OCI-LY1 (cell line): ENCODE data around the gene MAML2.

Experiments
- H2AFZ ChIP-seq: fragments of 200-600 bp; sonication (generic), shearing (Covaris generic); 2 replicates; pipeline ENCODE4 v1.6.0; 2014; ENCODE audit warnings: antibody characterized with exemption, mild to moderate bottlenecking, low read length
- H3F3A ChIP-seq: fragments of 200-600 bp; sonication (generic), shearing (Covaris generic); 2 replicates; pipeline ENCODE4 v1.6.0; 2014; ENCODE audit warnings: mild to moderate bottlenecking, antibody characterized with exemption, low read length, moderate library complexity; ENCODE audit not compliant: insufficient read depth
- H3K27ac ChIP-seq: fragments of 200-600 bp; sonication (generic); 2 replicates; pipeline ENCODE4 v1.5.1; 2014; ENCODE audit warnings: low read length, mixed run types, mild to moderate bottlenecking, low read depth; ENCODE audit not compliant: poor library complexity, severe bottlenecking
- H3K27me3 ChIP-seq: fragments of 200-600 bp; sonication (generic); 2 replicates; pipeline ENCODE4 v1.6.0; 2014; ENCODE audit warnings: antibody characterized with exemption, mild to moderate bottlenecking, low read length, moderate library complexity; ENCODE audit not compliant: insufficient read depth
- H3K36me3 ChIP-seq: fragments of 200-600 bp; sonication (generic); 2 replicates; pipeline ENCODE4 v1.6.1; 2014; ENCODE audit warnings: mild to moderate bottlenecking, antibody characterized with exemption, low read length, moderate library complexity, mixed read lengths; ENCODE audit not compliant: insufficient read depth
- H3K4me1 ChIP-seq: fragments of 200-600 bp; sonication (generic); 2 replicates; pipeline ENCODE4 v1.5.1; 2014; ENCODE audit warnings: mild to moderate bottlenecking, low read length, moderate library complexity; ENCODE audit not compliant: insufficient read depth, severe bottlenecking
- H3K4me2 ChIP-seq: fragments of 200-600 bp; sonication (generic), shearing (Covaris generic); 2 replicates; pipeline ENCODE4 v1.6.1; 2014; ENCODE audit warnings: low read length
- H3K4me3 ChIP-seq: fragments of 200-600 bp; sonication (generic); 2 replicates; pipeline ENCODE4 v1.5.1; 2014; ENCODE audit warnings: low read length, low read depth, mild to moderate bottlenecking, mixed read lengths; ENCODE audit not compliant: poor library complexity, severe bottlenecking
- H3K79me2 ChIP-seq: fragments of 200-600 bp; shearing (Covaris generic); 2 replicates; pipeline ENCODE4 v1.6.1; 2016; ENCODE audit warnings: mixed run types, low read length, mixed read lengths; ENCODE audit not compliant: insufficient read depth
- H3K9ac ChIP-seq: fragments of 200-600 bp; sonication (generic), shearing (Covaris generic); 2 replicates; pipeline ENCODE4 v1.6.1; 2014; ENCODE audit warnings: mild to moderate bottlenecking, low read length, mixed read lengths
- H3K9me2 ChIP-seq: fragments of 200-600 bp; sonication (generic), shearing (Covaris generic); 2 replicates; pipeline ENCODE4 v1.6.1; 2014; ENCODE audit warnings: low read depth, mild to moderate bottlenecking, low read length, mixed read lengths
- H3K9me3 ChIP-seq: fragments of 200-600 bp; shearing (Covaris generic); 2 replicates; pipeline ENCODE4 v1.6.1; 2014; ENCODE audit warnings: low read length, mixed read lengths
- H4K20me1 ChIP-seq: fragments of 200-600 bp; sonication (generic), shearing (Covaris generic); 2 replicates; pipeline ENCODE4 v1.6.0; 2016; ENCODE audit warnings: mild to moderate bottlenecking, low read length; ENCODE audit not compliant: insufficient read depth
- EZH2 ChIP-seq: fragments of 200-600 bp; sonication (generic), shearing (Covaris generic); IDR thresholded peaks from 2 replicates; pipeline ENCODE4 v1.8.0; 2017; ENCODE audit warnings: borderline replicate concordance, mixed run types, mild to moderate bottlenecking, antibody characterized with exemption, low read length, moderate library complexity, mixed read lengths
- TF ChIP-seq, protein P1 (sequence below): fragments of 200-600 bp; sonication (generic), shearing (Covaris generic); IDR thresholded peaks from 2 replicates; pipeline ENCODE4 v1.5.1; 2017; ENCODE audit warnings: mild to moderate bottlenecking, antibody characterized with exemption, low read length, moderate library complexity, mixed read lengths

MAML2 gene

DNA sequence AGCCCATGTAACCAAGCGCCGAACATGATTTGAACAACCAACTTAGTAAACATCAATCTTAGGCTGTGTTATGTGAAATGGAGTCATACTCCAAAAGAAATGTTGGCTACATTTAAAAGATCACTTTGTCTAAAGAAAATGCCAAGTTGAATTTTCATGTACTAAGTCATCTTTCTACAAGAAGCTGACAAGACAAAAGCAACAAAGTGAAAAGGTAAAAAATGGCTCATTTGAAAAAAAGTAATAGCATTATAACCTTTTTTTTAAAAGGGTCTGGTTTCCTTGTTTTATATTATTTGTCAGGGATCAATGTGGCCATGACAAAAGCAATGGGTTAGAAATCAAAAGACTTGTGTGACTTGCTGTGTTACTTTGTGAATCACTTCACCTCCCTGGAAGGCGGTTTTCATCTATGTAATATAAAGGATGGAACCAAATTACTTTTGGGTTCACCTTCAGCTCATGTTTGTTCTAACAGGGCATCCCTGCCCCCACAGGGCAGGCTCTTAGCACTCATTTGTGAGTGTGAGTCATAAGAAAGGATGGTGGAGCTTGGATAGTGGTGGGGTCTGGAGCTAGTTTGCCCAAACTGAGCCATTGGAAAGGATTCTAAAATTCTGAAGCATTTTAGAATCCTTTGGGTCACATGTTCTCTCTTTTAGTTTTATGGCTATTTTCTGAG, 287.1 kb downstream of the MAML2 start:
- H2AFZ ChIP-seq = no peak overlapping the region
- H4K20me1 ChIP-seq = no peaks in the 10 kb centered on the region
- H3K4me3 ChIP-seq = no peak overlapping the region
- H3K9me3 ChIP-seq = no peaks in the 10 kb centered on the region
- H3K9ac ChIP-seq = no peak overlapping the region
- no peaks in the 10 kb centered on the region for H3K4me1 ChIP-seq
- no peak overlapping the region for H3K4me2 ChIP-seq
- no peak overlapping the region for H3K27ac ChIP-seq
- TF ChIP-seq, protein P1, sequence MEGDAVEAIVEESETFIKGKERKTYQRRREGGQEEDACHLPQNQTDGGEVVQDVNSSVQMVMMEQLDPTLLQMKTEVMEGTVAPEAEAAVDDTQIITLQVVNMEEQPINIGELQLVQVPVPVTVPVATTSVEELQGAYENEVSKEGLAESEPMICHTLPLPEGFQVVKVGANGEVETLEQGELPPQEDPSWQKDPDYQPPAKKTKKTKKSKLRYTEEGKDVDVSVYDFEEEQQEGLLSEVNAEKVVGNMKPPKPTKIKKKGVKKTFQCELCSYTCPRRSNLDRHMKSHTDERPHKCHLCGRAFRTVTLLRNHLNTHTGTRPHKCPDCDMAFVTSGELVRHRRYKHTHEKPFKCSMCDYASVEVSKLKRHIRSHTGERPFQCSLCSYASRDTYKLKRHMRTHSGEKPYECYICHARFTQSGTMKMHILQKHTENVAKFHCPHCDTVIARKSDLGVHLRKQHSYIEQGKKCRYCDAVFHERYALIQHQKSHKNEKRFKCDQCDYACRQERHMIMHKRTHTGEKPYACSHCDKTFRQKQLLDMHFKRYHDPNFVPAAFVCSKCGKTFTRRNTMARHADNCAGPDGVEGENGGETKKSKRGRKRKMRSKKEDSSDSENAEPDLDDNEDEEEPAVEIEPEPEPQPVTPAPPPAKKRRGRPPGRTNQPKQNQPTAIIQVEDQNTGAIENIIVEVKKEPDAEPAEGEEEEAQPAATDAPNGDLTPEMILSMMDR = no peak
- no peak for TF ChIP-seq EZH2
- no peaks in the 10 kb centered on the region for H3K9me2 ChIP-seq
- no peaks in the 10 kb centered on the region for H3K36me3 ChIP-seq
- H3F3A ChIP-seq = no peaks in the 10 kb centered on the region
- H3K27me3 ChIP-seq = no peaks in the 10 kb centered on the region
- no peaks in the 10 kb centered on the region for H3K79me2 ChIP-seq

DNA sequence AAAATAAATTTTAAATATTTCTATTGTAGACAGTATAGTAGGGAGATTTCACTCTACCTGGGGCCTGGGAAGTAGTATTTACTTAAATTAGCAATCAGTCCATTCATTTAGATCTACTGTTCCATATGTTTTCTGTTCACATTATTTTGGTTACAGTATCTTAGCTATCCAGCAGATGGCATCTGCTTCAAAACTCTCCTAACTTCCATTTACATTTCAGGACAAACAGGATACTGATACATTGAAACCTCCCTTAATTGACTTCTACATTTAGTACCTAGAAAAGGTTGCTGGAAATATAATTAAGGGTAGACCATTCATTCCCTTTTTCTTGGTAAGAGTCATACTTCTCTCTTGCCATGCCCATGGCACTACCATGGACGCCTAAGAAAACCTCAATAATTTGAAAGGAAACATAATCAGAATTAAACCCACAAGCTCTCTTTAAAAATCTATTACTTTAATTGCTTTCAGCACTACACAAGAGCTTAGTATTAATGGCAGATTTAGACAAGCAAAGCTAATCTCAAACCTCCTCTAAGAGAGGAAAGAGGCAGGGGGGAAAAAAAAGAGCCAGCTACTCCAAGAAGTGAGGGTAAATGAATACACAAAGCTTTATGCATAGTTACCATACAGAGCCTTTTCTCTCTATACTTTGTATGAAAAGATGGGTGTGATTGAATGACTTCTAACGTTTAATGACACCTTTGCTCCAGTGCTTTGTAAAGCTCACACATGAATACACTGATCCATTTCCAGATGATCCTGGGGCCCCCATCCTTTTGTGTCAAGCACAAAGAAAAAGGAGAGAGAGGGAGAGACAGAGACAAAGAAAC, 287.9 kb downstream of the MAML2 start:
- H3K4me3 ChIP-seq = no peak overlapping the region
- TF ChIP-seq, protein P1 = peak; percentile 73
- TF ChIP-seq EZH2 = no peak
- H3K79me2 ChIP-seq = no peaks in the 10 kb centered on the region
- H3F3A ChIP-seq = no peaks in the 10 kb centered on the region
- H3K36me3 ChIP-seq = no peaks in the 10 kb centered on the region
- H3K27me3 ChIP-seq = no peaks in the 10 kb centered on the region
- no peaks in the 10 kb centered on the region for H3K9me2 ChIP-seq
- H3K27ac ChIP-seq = no peak overlapping the region
- H3K9me3 ChIP-seq = no peaks in the 10 kb centered on the region
- H2AFZ ChIP-seq = no peak overlapping the region
- no peaks in the 10 kb centered on the region for H3K4me1 ChIP-seq
- H3K4me2 ChIP-seq = no peak overlapping the region
- H3K9ac ChIP-seq = no peak overlapping the region
- no peaks in the 10 kb centered on the region for H4K20me1 ChIP-seq

DNA sequence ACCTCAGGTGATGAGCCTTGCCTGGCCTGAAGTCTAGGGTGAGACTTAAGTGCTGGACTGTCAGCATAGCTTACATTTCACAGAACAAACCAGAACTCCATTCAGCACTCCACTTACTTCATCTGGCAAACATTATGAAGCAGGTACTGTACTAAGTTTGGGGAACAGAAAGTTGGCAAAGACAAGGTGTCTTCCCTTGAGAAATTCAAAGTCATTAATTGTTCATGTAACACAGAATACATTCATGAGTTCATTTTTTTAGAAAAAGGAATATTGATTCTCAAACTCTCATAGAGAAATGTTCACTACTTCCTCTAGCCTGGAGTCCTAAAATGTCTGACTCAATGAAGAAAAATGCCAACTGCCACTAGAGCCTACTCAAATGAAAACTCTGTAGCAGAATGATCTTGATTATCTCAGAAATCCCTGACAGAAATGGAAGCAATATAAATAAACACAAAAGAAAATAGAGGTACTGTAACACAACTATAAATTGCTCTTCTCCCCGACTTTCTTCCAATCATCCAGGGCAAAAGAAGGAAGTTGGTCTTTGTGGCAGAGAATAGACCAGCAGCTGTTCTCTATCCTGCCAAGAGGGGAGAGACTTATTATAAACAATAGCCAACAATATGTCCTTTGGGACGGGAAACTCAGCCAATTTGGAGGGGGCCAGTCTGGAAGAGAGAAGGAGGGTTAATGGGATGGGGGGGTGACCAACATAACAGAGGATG, 289.9 kb downstream of the MAML2 start:
- Histone ChIP-seq H3K27ac (no peak overlapping the region), H4K20me1 (no peaks in the 10 kb centered on the region), H3K79me2 (no peaks in the 10 kb centered on the region), H3F3A (no peaks in the 10 kb centered on the region), H3K4me1 (no peaks in the 10 kb centered on the region), H3K9me3 (no peaks in the 10 kb centered on the region), H3K9ac (no peak overlapping the region), H2AFZ (no peak overlapping the region), H3K4me2 (no peak overlapping the region), H3K4me3 (no peak overlapping the region), H3K27me3 (no peaks in the 10 kb centered on the region), H3K36me3 (no peaks in the 10 kb centered on the region), H3K9me2 (no peaks in the 10 kb centered on the region)
- TF ChIP-seq, protein P1 = no peak
- TF ChIP-seq EZH2 = no peak
